Glomerular endothelial cell (primary cell): ENCODE data around the gene BRS3. TPM values are rescaled to one million over a fixed set of nuclear protein-coding genes. Genes with fewer than 3 reads are reported as not detected.
"Not testable (repeated sequence)": the region's sequence is repeated elsewhere in the genome, so short reads cannot be mapped to it uniquely, and the experiment has no call there.

Experiments used
- DNase-seq: peaks from one replicate; pipeline ENCODE4 v3.0.0-alpha.2; 2011; ENCODE audit warnings: low read depth, low spot score; ENCODE audit errors: extremely low read depth
- total RNA-seq: library from RNA; depleted of rRNA; stranded (reverse); fragments of >200 nt; gene quantifications from 2 replicates; pipeline ENCODE4 v1.2.3, GENCODE V29; 2015

BRS3 gene
- not detected in 2 replicates for total RNA-seq

- DNase-seq, result no peak
Observed at GRCh38 chrX:136487647-136488046, at the start of gene BRS3. Gene BRS3 (plus strand): TSS chrX:136487947. CDS start chrX:136488115, 168 bp downstream.

DNA sequence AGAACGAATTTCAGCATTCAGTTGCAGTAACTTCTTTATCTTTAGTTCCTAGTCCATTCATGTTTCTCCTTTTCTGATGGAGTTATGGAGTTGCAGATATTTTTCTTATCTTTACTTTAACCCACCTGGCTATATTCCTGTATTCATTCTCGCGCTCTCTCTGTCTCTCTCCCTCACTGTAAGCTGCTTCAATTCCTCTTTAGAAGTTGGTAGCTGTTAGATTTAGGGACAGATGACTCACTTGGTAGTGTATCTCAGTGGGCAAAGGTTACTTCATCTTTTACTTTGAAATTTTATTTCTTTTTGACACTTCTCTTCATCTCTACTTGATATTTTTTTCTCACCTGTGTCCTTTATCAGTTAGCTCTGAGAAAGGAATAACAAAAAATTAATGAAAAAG, 49.6 kb upstream of the BRS3 start:
- no peak for DNase-seq

GRCh38 chrX:136445674-136446073, 42.1 kb upstream of the BRS3 start:
- DNase-seq, result not testable (repeated sequence)

GRCh38 chrX:136446208-136446607, 41.5 kb upstream of the BRS3 start:
- DNase-seq, result no peak

- no peak for DNase-seq
Observed at GRCh38 chrX:136447308-136447707, 40.4 kb upstream of the BRS3 start.

DNA sequence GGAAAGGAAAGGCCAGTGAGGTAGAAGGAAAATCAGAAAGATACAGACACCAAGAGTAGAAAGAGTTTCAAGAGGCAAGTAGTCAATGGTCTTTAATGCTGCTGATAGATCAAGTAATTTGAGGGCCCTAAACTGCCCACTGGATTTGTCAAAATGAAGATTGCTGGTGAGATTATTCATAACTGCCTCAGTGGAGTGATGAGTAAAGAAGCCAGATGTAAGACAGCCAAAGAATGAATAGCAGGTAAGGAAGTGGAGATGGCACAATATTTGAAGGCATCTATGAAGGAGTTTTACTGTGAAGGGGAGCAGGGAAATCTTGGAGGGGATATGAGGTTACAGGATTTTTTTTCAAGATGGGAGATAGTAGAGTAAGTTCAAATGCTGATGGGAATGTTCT, 39.8 kb upstream of the BRS3 start:
- DNase-seq, result no peak

DNA sequence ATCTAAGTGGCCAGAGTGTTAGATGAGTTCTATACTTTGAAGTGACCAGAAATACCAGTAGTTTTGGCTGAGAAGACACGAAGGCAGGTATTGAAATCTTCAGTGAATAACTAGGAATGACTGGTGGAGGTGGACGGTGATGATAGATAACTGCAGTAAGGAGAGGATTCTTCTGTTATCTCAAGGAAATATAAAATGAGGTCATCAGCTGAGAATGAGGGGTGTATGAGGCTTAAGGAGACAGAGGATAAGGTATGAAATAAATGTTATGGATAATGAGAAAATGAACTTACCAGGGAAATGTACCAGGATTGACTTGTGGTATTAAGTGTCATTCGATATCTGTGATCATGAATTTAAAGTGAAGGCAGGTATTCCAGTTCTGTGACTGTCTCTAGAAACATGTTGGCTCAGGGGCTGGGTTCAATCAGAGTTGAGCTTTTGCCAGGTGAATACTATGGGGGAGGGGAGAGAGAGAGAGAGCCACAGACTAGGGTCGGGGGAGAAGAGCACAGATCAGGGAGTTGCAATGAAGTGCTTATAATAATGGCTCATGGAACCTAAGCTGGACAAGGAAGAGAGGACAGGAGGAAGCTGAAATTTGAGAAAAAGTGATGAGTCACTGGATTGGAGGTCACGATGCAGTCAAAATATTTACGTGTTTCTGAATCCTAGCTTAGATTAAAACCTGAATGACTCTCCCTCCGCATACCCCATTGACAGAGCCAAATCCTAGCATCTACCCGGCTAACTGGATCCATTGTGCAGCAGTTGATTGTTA, 37.5 kb upstream of the BRS3 start:
- no peak for DNase-seq

GRCh38 chrX:136452614-136453013, 35.1 kb upstream of the BRS3 start:
- DNase-seq, result no peak

DNA sequence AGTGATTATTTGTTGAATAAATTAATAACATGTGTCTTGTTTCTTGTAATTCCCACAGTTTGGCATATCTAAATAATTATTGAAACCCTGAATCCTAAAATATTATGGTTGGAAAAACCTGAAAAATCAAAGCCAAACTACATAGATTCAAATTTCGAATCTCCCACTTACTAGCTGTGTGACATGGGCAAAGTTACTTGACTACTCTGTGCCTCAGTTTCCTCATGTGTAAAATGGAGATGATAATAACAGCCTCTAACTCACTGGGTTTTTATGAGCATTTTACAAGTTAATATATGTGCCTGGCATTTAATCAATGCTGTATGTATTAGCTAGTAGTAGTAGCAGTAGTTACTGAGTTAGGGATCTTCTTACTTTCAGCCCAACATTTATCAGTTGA, 34.6 kb upstream of the BRS3 start:
- no peak for DNase-seq

- DNase-seq, result no peak
Observed at GRCh38 chrX:136453771-136454170, 34.0 kb upstream of the BRS3 start.

GRCh38 chrX:136456133-136456532, 31.6 kb upstream of the BRS3 start:
- no peak for DNase-seq

DNA sequence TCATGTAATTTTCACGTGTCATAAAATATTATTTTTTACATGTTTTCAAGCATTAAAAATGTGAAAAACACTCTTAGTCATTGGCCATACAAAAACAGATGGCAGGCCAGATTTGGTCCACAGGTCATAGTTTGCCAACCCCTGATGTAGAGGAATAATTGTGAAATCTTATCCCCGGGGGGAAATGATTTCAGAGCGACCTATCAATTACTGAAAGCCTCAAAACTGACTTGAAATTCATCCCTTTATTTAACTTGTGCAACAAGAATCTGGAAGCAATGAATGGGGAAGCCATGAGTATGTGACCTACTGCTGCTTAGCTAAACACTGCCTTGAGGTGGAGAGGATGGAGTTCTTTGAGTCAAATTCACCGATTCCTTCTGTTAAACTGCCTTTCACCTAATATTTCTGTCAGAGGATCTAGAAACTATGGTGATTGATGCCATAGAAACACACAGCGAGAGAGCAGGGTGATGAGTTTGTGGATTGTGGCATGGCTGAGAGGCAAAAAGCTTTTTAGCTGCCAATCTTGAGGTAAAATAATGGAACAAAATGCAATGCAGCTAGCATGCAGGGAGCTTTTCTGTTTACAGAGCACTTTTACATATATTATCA, 30.3 kb upstream of the BRS3 start:
- DNase-seq, result no peak

GRCh38 chrX:136464589-136464988, 23.2 kb upstream of the BRS3 start:
- no peak for DNase-seq

- no peak for DNase-seq
Observed at GRCh38 chrX:136467303-136467702, 20.4 kb upstream of the BRS3 start.

- no peak for DNase-seq
Observed at GRCh38 chrX:136468391-136469103, 19.2 kb upstream of the BRS3 start.

- no peak for DNase-seq
Observed at GRCh38 chrX:136473663-136474062, 14.1 kb upstream of the BRS3 start.

GRCh38 chrX:136475236-136475635, 12.5 kb upstream of the BRS3 start:
- DNase-seq, result no peak

DNA sequence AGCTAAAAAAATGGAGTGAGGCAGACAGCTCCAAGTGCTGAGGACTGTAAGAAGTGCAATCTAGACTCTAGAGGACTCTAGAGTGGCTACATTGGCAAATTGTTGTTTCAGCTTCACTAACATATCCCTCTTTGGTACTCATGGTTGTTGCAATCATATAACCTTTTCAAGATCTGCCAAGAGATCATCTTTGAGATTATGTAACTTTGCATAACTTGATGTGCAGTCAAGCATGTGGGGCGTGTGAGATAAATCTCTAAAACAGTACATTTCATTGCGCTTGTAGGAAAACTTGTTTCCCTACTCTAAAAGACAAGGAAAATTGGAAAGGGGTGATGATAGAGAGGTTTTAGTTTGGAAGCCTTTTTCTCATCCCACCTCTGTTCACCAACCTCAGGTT, 11.2 kb upstream of the BRS3 start:
- DNase-seq, result no peak

DNA sequence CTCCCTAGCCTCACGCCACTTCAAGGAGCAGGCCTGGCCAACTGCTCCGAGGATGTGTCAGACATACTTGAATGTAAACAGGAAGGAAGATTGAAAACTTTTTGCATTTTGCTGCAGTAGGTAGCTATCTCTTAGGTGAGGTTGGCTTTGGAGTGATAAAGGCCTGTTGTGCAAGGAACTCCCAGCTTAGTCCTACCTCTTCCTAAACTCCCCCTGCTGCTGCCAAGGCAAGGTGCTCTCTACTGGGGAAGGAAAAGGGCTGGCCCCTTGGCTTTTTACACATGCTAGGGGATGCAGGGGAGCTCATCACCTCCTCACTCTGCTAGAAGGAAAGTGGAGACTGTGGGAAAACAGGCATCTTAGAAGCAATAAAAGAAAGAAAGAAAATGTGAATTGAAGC, 10.7 kb upstream of the BRS3 start:
- no peak for DNase-seq

GRCh38 chrX:136480383-136480782, 7.4 kb upstream of the BRS3 start:
- DNase-seq, result no peak

DNA sequence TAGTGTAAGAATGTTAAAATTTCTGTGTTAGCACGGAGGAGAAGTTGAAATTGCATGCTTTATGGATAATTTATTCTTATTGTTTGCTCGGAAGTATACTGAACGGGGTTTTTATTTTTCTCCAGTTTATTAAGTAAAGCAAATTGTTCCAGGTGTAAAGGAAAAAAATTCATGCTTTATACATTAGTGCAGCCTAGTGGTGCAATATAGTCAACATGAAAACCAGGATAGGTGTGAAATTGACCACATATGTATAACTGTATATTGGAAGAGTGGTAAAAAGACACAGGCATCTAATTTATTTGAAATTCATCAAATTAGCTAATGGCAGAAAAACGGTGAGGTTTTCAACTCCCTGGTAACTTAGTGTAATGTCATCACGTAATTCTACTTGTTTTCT, 959 bp downstream of the BRS3 start:
- no peak for DNase-seq

- DNase-seq, result no peak
Observed at GRCh38 chrX:136491832-136492231, 4.1 kb downstream of the BRS3 start.
